ENCODE data around the gene DNAJC21. TPM values are rescaled to one million over a fixed set of nuclear protein-coding genes. Genes with fewer than 3 reads are reported as not detected.
"Not testable (repeated sequence)": the region's sequence is repeated elsewhere in the genome, so short reads cannot be mapped to it uniquely, and the experiment has no call there.

The DNAJC21 gene
- total RNA-seq, 2 experiments from 2014 or later, result 59.6 to 61.7 TPM

- CTCF ChIA-PET, result no interaction called here
- POLR2A ChIA-PET, result no interaction called here
These were observed 28.7 kb downstream of the DNAJC21 start for GRCh38 chr5:34957857-34958690.

GRCh38 chr5:34959323-34959722, 30.0 kb downstream of the DNAJC21 start:
- CTCF ChIA-PET, result no interaction called here

GRCh38 chr5:34967540-34967939, 38.2 kb downstream of the DNAJC21 start:
- ChIA-PET CTCF (no interaction called here), POLR2A (interaction anchor here (0.6 kb wide), 1 partner anchor 33 kb away, joined by 5 read pairs; no protein-coding TSS in a partner anchor)

More at GRCh38 chr5:34959323-34959722, 30.0 kb downstream of the DNAJC21 start:
- POLR2A ChIA-PET, result no interaction called here

DNA sequence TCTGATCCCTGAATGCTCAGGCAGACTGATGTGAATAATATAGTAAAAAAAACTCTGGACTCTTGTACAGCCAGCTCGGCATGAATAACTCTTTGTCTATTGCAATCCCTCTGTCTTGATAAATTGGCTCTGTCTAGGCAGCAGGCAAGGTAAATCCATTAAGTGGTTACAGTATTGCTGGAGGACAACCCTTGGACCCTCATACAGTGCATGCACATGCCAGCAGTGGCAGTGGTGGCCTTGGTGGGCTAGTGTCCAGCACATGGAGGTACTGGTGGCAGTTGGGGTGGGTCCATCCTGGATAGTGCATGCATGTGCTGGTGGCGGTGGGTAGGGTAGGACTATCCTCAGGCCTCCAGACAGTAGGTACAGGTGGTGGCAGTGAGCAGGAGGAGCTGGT, 38.9 kb downstream of the DNAJC21 start:
- CTCF ChIA-PET, result no interaction called here
- POLR2A ChIA-PET, result no interaction called here

GRCh38 chr5:34970552-34970951, 41.2 kb downstream of the DNAJC21 start:
- CTCF ChIA-PET, result no interaction called here
- POLR2A ChIA-PET, result no interaction called here

DNA sequence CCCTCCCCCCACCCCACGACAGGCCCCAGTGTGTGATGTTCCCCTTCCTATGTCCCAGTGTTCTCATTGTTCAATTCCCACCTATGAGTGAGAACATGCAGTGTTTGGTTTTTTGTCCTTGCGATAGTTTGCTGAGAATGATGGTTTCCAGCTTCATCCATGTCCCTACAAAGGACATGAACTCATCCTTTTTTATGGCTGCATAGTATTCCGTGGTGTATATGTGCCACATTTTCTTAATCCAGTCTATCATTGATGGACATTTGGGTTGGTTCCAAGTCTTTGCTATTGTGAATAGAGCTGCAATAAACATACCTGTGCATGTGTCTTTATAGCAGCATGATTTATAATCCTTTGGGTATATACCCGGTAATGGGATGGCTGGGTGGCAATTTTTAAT, 42.3 kb downstream of the DNAJC21 start:
- POLR2A ChIA-PET, CTCF ChIA-PET: not testable (repeated sequence)

GRCh38 chr5:34976347-34976746, 47.0 kb downstream of the DNAJC21 start:
- ChIA-PET POLR2A (no interaction called here), CTCF (no interaction called here)

- ChIA-PET POLR2A (no interaction called here), CTCF (no interaction called here)
These were observed 48.7 kb downstream of the DNAJC21 start for GRCh38 chr5:34977934-34978613.

DNA sequence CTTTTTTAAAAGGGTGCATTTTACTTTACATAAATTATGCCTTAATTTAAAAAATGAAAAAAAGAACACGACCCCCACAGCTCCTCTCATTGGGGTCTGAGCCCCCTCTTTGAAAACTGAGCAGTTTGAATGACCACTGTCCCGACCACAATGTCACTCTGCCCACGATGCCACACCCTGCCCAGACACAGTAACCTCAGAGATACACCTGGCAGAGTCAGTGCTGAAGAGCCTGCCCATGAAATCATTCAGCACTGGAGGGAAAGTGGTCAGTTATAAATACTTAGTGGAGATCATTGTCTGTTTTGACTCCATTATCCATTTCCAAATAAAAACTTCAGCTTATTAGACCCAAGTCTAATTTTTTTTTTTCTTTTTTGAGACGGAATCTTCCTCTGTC, 49.3 kb downstream of the DNAJC21 start:
- POLR2A ChIA-PET, result no interaction called here
- CTCF ChIA-PET, result no interaction called here

- CTCF ChIA-PET, result no interaction called here
- POLR2A ChIA-PET, result interaction anchor here (0.6 kb wide), 1 partner anchor 306 kb away, joined by 4 read pairs; no protein-coding TSS in a partner anchor
These were observed 53.5 kb downstream of the DNAJC21 start for GRCh38 chr5:34982823-34983222.

- ChIA-PET CTCF (interaction anchor here (1.4 to 1.5 kb wide), 2 partner anchors 17 to 26 kb away, joined by 3 to 4 read pairs; no protein-coding TSS in a partner anchor), POLR2A (no interaction called here)
These were observed 57.6 kb downstream of the DNAJC21 start for GRCh38 chr5:34986965-34987364.

DNA sequence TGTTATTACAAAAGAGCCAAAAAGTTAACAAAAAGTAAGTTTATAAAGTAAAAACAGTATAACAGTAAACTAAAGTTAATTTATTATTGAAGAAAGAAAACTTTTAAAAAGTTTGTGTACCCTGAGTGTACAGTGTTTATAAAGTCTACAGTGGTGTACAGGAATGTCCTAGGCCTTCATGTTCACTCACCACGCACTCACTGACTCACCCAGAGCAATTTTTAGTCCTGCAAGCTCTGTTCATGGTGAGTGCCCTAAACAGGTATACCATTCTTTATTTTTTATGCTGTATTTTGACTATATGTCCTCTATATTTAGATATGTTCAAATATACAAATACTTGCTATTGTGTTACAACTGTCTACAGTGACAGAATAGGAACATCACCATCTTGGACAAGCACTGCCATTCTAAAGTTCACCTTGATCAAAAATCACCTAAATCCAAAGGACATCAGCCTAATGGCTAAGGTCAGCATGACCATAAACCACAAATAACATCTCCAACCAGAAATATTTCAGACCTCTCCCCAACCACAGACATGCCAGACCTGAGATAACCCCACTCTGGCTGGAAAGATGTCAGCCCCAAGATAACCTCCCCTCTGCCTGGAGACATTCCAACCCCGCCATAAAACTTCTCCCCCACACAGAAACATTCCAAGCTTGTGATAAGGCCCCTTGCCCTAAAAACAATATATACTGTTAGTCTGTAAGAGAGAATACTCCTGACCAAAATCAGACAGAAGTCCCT, 62.3 kb downstream of the DNAJC21 start:
- CTCF ChIA-PET, result no interaction called here
- POLR2A ChIA-PET, result no interaction called here

DNA sequence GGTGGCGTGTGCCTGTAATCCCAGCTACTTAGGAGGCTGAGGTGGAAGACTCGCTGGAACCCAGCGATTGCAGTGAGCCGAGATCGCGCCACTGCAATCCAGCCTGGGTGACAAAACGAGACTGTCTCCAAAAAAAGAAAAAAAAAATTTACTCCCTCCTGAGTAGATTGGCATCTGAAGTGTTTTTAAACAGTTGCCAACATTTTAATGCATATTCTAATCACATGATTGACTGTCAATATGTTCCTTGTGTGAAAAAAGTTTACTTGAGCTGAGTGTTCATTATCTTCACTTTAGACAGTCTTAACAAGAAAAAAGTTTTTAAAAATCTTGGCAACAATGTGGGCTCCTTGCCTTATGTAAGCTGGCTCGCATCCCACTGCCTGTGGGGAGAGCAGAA, 64.6 kb downstream of the DNAJC21 start:
- ChIA-PET POLR2A (no interaction called here), CTCF (no interaction called here)

- ChIA-PET POLR2A (no interaction called here), CTCF (no interaction called here)
These were observed 66.9 kb downstream of the DNAJC21 start for GRCh38 chr5:34996261-34996660.

- ChIA-PET CTCF (no interaction called here), POLR2A (no interaction called here)
These were observed 68.9 kb downstream of the DNAJC21 start for GRCh38 chr5:34998058-34998789.

- ChIA-PET CTCF (interaction anchor here (1.0 kb wide), 1 partner anchor 26 kb away, joined by 3 read pairs; no protein-coding TSS in a partner anchor), POLR2A (no interaction called here)
These were observed 72.5 kb downstream of the DNAJC21 start for GRCh38 chr5:35001842-35002241.

GRCh38 chr5:35002459-35002858, 73.1 kb downstream of the DNAJC21 start:
- ChIA-PET CTCF (interaction anchor here (1.0 to 1.4 kb wide), 2 partner anchors 27 to 63 kb away, joined by 3 to 4 read pairs; no protein-coding TSS in a partner anchor), POLR2A (no interaction called here)

GRCh38 chr5:35003018-35003957, 73.9 kb downstream of the DNAJC21 start:
- ChIA-PET POLR2A (no interaction called here), CTCF (interaction anchor here (0.7 to 1.5 kb wide), 11 partner anchors 9 to 529 kb away, joined by 3 to 6 read pairs (median 3); no protein-coding TSS in a partner anchor)

GRCh38 chr5:35004200-35004599, 74.8 kb downstream of the DNAJC21 start:
- ChIA-PET CTCF (interaction anchor here (0.8 to 1.5 kb wide), 5 partner anchors 8 to 520 kb away, joined by 3 to 6 read pairs (median 3); no protein-coding TSS in a partner anchor), POLR2A (no interaction called here)
